HG02623 (cell line): ENCODE results near the gene CDC42EP5.

Experiments used
- ATAC-seq: cut with Tn5 transposase; IDR thresholded peaks from one replicate; pipeline ENCODE4 v1.9.1; 2021; ENCODE audit warnings: moderate library complexity; ENCODE audit not compliant: unreplicated experiment

Gene CDC42EP5

DNA sequence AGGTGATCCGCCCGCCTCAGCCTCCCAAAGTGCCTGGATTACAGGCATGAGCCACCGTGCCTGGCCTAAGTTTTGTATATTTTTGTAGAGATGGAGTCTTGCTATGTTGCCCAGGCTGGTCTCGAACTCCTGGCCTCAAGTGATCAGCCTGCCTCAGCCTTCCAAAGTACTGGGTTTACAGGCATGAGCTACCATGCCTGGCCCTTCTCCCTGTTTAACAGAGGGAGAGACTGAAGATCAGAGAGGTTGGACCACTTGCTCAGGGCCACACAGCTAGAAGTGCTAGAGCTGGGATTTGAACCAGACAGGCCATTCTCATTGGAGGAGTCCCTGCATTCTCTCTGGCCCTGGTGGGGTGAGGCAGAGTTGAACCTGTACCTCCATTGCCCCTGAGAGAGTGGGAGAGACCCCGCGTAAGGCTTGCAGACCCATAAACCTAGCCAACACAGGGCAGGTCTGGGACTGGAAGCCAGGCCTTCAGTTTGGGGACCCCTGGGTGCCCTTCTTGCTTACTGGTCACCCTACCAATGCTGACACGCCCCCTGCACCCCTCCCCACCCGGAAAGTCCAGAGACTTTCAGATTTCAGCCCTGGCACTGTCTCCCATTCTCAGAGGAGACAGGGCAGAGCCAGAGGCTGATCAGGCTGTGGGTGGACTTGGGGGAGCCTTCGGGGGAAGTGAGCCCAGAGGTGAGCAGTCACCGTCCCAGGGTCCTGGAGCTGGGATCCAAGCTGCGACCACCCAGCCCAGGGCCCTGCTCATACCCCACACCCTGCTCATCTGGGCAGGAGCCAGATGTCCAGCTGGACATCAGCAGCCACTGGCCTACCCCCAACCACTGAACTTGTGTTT lies 44.5 kb downstream of the CDC42EP5 start:
- ATAC-seq: no peak

DNA sequence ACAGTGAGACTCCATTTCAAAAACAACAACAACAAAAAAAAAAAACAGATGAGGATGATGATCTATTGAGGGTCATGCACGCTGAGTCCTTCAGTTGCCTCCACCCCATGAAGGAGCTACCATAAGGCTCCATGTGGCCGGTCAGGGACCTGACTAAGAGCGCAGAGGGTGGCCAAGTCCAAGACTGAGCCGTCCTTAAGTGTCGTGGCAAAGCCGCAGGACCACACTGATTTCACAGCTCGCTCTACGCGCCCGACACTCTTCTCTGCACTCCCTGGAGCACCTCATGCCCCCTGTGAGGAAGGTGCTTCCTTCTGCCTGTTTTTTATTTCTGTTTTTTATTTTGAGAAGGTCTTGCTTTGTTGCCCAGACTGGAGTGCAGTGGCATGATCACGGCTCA lies 45.5 kb downstream of the CDC42EP5 start:
- no peak for ATAC-seq

- ATAC-seq: no peak
Observed at GRCh38 chr19:54426291-54426931, 46.7 kb downstream of the CDC42EP5 start.

DNA sequence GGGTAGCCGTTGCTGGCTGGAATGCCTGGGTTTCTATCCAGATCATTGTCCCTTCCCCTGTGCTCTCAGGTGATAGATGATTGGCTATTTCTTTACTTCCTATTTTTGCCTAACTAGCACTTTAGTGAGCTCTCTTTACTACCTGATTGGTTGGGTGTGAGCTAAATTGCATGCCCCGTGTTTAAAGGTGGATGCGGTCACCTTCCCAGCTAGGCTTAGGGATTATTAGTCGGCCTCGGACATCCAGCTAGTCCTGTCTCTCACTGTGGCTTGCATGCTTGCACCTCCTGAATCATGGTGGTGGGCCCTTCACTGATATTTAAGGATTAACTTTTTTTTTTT lies 47.7 kb downstream of the CDC42EP5 start:
- no peak for ATAC-seq

- ATAC-seq: no peak
Observed at GRCh38 chr19:54424660-54425381, 48.3 kb downstream of the CDC42EP5 start.

- no peak for ATAC-seq
Observed at GRCh38 chr19:54424201-54424600, 48.9 kb downstream of the CDC42EP5 start.

GRCh38 chr19:54422136-54422535 lies 51.0 kb downstream of the CDC42EP5 start:
- ATAC-seq: no peak

DNA sequence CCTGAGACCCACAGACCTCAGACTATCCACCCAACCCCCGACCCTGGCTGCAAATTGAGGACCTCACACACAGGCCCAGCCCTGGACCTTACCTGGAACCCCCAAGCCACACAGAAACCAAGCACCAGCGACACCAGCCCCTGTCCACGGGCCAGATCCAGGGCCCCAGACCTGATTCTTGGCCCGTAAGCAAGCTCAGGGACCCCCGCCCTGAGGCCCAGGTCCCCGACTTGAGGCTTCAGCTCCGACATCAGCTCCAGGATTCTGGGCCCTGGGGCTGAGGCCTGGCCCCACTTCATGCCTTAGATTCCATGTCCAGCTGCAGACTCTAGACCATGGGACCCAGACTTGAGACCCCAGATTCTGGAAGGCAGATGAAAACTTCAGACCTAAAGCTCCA lies 51.6 kb downstream of the CDC42EP5 start:
- ATAC-seq: no peak

DNA sequence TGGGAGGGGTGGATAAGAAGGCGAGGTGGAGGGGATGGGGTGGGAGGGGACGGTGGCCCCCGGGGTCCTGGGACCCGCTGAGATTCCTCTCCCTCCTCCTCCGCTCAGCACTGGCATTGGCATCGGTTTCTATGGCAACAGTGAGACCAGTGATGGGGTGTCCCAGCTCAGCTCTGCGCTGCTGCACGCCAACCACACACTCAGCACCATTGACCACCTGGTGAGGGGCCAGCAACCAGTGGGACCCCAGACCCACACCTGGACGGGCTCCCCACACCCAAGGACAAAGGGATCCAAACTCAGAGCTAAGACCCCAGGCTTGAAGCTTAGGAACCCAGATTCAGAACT lies 52.0 kb downstream of the CDC42EP5 start:
- no peak for ATAC-seq

- ATAC-seq: no peak
Observed at GRCh38 chr19:54420383-54421168, 52.5 kb downstream of the CDC42EP5 start.

DNA sequence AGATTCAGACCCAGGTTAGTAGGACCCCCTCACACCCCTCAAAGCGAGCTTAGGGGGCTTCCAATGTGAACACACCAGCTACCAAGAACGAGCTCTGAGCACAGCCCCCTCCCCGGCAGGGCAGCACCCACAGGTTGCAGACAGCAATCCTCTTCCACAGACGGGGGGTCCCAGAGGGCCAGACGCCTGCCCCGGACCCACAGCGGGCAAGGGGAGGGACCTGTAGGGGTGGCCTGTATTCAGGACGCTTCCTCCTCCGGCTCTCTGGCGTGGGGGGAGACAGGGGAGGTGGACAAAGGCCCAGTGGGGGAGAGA lies 53.1 kb downstream of the CDC42EP5 start:
- no peak for ATAC-seq

DNA sequence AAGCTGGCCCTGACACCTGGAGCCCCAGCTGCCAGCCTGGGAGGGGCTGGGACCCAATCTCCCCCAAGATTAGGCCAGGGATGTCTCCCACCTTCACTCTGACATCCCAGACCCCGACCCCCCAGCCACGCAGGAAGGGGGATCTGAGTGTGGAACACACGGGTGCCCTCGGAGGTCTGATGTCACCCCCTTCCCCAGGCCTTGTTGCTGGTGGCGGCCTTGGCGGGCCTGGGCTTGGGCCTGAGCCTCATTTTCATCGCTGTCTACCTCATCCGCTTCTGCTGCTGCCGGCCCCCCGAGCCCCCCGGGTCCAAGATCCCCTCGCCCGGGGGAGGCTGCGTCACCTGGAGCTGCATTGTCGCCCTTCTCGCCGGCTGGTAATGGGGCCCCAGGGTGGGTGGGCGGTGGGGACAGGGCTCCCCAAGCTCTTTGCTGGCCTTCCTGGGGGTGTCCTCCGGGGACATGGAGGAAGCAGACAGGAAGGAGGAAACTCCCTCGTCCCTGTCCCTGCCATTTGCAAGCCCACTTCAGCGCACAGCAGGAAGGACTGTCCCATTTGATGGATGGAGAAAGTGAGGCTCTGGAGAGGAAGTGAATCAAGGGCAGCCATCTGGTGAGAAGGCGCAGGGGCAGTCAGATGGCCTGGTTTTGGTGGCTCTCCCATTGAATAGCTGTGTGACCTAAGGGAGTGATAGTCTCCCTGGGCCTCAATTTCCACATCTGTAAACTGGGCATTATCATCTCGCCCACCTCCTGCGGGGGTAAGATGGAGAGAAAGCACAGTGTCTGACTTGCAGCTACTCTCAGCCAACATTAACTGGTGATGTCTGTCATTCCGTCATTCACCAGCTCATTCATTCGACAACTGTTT lies 53.9 kb downstream of the CDC42EP5 start:
- no peak for ATAC-seq

DNA sequence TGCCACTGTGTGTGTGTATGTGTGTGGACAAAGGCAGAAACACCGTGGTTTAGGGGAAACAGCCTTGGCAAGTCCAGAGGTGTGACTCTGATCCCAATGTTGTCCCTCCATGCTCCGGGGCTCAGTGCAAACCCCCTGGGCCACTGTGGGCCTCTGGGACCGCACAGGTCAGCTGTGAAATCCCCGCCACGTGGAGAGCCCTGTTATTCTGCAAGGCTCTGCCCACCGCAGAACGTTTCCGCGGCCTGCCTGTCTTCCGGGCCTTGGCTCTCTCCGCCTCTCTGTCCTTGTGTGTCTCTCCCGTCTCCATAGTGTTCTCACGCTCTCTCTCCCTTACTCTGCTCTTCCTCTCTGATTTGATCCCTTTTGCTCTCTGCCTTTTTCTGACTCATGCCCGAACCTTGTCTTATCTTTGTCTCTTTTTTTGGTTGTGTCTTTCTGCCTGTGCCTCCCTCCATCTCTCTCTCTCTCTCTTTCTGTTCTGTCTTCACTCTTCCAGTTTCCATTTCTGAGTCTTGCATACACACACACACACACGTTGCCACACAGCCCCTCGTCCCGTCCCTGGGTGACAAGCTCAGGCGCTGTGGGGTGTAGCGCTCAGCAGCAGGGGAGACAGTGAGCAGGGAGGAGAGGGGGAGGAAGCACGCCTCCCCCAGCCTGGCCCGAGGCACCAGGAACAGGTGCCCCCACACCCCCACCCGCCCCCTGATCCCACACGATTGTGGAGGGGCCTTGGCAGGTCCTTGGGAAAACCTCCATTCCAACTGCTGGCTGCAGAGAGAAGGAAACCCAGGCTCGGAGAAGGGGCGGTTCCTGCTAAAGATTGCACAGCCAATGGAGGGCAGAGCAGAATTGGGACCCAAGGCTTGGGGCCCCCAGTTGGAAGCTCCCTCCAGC lies 54.8 kb downstream of the CDC42EP5 start:
- ATAC-seq: no peak

DNA sequence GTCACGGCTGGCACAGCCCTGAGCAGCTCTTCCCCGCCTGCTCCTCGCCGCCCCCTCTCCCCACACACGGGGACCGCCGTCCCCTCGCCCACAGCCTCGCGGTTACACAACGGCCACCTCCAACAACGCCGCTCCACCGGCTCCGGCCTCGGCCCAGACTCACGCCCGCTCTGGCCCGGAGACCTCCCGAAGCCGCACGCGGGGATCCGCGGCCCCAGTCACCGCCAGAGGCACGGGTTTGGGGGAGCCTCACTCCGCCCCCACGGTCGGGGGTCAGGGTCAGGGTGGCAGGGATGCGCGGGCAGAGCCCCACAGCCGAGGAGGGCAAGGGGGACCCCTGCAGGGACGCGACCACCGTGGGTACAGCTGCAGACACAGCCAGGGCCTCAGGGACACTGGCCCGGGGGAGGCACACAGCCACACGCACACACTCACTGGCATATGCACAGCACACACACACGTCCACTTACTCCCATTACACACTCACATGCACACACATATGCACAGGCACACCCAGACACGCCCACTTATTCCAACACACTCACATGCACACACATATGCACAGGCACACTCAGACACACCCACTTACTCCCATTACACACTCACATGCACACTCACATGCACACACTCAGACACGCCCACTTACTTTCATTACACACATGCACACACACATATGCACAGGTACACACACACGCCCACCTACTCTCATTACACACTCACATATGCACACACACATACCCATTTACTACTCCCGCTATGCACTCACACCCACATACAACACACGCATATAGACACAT lies 56.2 kb downstream of the CDC42EP5 start:
- ATAC-seq: no peak

DNA sequence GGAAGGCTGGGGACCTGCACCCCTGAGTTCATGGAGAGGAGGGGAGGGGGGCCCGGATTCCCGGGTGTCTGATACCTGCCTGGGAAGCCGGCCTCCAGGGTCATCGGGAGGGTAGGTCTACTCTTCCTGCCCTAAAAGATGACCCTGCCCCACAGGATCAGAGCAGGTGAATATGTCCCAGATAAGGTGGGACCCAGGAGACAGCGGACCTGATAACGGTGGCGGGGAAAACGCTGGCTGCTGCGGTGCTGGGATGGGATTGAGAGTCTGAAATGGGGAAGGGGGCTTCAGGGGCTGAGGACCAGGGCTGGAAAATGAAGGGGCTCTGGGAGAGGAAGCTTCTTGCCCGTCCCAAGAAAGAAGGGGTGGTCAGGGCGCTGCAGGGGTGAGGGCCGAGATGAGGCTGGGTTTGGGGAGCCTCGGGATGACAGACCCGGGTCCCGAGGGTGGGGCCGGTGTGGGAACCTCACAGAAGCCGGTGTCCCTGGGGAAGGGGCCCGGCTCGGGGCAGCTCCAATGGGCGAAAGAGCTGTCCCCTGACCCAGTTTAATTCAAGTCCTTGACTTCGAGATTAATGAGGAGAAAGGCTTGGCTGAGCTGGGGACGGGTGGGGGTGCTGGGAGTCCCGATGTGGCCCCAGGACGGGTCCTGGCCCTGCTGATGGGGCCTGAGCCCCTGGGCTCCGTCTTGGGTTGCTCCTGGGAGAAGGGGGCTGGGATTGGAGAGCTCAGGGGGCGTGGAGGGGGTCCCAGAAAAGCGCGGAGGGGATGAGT lies 57.0 kb downstream of the CDC42EP5 start:
- ATAC-seq: no peak

DNA sequence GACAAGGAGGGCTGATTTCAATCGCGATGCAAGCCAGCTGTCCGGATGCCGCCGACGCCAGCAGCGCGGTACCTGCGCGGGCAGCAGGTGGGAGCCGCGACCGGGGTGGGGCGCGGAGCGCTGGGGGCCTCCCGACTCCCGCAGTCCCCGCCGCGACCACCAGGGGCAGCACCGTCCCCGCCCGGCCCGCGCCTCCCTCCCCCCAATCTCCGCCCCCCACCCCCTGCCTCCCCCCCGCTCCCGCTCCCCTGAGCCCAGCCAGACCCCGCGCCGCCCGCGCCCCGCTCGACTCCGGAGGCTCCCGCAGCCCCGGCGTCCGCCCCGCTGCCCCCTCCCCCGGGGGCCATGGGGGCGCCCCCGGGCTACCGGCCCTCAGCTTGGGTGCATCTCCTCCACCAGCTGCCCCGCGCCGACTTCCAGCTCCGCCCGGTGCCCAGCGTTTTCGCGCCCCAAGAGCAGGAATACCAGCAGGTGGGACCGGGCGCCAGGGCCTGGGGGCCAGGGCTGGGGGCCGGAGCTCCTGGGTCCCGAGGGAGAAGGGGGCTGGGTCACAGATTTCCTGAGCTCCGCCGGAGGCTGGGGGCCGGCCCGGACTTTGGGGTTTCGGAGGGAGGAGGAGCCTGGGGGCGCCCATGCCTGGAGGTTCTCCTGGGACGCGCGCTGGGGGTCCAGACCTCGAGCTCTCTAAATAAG lies 57.7 kb downstream of the CDC42EP5 start, which contains the start of gene TTYH1:
TTYH1 (plus strand) TSS at position 257 of the 693 bp plus-strand sequence; CDS start at position 346, 89 bp downstream.
- ATAC-seq: no peak
